HG03280 (cell line): ENCODE data around the gene MPRIP.

ENCODE experiments used
- ATAC-seq: cut with Tn5 transposase; IDR thresholded peaks from one replicate; pipeline ENCODE4 v1.9.1; 2021; ENCODE audit warnings: mild to moderate bottlenecking, moderate library complexity; ENCODE audit not compliant: unreplicated experiment

MPRIP gene

DNA sequence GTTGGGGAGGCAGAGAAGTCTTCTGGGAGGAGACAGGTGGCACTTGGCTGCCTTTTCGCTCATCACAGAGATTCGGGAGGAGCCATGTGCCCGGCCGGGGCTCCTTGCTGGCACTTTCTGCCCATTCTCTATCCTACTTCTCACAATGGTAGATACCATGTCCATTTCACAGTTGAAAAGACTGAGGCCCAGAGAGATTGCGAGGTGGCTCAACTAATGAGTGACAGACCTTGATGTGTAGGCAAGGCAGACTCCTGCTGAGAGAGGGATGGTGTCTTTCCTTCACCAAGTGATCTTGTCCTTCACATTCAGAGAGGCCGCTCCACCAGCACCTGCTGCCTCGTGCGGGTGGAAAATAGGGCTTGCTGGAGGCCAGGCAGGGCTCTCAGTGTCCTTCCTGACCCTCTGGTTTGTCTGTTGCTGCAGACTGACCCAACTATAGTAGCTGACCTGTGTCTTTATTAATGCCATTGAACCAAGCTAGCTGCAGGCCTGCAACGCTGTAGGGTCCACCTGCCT lies 42.1 kb downstream of the MPRIP start:
- ATAC-seq, result no peak

DNA sequence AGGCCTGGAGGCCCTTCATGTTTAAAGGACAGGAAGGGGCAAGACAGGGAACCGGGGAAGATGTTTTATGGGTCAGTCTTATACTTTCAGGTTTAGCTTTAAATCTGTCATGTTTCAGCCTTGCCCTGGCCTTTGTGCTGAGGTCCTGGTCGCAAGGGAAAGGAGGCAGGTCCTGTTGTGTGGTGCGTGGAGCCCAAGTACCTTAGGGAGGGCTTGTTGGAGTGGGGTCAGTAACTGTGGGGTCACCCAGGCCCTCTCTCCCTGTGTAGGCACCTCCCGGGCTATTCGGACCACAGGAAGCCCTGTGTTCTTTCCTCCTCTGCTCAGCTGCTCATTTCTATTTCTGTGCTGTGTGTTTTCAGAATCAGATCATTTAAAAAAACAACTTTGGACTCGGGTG lies 42.7 kb downstream of the MPRIP start:
- ATAC-seq, result no peak

DNA sequence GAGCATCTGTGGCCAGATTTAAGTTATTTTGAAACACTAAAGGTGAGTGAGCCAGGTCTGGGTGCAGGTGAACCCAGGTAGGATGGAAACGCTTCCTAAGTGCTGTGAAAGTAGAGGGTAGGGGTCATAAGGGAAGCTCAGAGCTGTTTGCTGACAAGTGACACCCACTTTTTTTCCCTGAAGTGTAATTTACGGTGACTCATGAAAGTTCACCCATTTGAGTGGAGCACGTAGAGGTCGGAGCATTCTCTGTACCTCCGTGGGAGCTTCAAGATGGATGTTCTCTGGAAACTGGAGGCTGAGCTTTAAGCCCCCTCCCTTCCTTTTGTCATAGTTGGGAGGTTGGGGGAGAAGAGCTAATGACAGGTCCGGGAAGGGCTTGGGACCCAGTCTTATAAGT lies 44.3 kb downstream of the MPRIP start:
- no peak for ATAC-seq

DNA sequence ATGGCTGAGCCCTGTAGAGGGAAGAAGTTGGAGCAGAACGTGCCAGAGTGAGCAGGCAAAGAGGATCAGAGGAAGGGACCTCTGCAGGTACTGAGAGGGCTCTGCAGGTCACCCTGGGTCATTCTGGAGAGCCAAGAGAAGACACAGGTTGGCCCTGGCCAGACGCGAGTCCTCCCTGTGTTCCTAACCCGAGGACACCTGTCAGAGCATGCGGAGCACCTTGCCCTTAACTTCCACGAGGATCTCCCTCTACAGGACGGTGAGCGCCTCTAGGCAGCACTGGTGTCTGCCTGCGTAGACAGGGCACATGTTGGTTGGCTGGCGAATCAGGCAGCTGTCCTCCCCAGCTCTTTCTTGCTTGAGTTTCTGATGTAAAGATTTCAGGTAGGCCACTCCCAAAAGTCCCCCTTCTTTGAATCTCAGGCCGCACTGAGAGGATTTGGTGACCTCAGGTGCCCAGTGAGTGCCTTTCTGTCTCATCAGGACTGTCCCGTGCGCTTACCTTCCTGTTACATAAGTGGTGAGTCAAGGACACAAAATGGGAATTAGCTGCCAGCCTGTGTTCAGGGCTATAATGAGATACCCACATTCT lies 45.3 kb downstream of the MPRIP start:
- ATAC-seq, result no peak

DNA sequence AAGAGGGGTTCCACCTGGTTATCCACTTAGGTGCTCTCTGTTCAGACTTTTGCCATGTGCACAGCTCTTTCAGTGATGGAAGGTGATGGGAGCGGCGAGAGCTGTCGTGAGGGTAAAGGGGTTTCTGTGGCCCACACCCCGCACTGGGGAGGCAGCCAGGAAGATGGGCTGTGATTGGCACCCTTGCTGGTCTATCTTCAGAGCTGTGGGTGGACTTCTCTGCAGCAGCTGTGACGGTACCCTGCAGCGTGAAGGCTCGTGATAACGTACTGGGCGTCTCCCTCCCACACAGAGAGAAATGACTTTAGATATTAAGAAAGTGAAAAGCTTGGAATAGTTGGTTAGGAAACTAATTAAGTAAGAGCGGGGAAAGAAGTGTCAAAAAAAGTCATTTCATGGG lies 45.8 kb downstream of the MPRIP start:
- no peak for ATAC-seq

DNA sequence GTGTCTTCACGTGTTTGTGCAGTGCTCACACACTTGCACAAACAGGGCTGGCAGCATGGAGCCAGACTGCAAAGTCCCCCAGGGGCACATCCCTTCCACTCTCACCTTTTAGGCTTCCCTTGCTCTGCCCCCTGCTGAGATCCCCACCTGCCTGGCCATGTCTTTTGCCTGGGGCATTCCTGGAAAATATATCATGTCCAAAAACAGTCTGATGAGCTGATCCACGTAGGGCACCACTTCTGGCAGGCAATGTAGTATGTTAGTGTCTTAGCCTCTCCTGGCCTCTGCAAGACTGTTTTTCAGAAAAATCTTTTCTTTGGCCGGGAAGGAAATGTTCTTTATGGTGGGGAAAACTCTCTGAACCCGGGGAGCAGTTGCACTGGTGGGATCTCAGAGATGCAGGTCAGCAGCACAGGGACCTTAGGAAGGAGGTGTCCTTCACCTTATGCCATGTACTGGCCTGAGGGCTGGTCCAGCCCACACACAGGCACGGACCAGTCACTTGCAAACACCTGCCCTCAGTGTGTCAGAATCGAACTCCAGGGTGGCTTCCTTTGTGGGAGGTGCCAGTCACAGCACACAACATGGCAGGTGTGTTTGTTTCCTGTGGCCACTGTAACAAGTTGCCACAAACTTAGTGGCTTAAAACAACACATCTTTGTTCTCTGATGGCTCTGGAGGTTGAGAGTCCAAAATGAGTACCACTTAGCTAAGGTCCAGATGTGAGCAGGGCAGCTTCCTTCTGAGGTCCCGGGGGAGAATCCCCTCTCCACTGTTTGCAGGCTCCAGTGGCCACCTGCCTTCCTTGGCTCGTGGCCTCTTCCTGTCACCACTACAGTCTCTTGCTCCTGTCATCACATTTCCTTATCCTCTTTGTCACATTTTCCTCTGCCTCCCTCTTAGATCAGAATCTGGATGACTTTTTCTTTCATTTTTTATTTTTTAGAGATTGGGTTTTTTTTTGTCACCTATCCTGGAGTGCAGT lies 46.6 kb downstream of the MPRIP start:
- no peak for ATAC-seq

DNA sequence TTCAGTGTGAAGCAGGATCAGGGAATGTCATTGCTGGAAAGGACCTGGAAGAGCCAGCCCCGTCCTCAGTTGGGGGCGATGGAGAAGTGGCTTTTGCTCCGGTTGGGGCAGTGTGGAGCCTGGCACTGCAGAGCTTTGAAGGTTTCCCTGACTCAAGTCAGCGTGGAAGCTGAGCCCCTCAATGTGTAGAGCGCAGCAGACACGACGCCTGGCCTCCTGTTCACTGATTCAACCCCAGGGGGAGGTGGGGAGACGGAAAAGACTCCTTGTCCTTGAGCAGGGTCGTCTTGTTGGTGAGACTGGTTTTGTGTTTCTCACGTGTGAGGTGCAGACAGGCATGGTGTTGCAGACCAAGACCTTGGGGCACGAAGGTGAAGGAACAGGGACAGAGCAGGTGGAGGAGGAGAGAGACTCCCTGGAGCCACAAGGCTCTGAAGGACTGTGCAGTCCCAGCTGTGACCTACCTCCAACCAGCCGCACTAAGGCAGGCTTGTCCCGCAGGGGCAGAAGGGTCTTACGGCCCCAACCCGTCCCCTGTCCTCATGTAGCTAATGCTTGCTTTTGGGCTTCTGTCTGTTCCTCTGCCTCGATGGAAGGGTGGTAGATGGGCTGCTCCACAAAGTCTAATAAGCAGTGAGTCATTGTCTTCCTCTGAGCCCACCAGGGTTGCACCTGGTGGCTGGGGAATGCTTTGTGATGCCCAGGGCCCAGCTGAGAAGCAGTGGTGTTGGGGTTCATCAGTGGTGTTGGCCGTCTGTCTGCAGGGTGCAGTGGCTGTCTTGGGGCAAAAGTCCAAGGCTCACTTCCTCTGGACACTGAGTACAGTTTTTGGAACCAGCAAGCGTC lies 47.8 kb downstream of the MPRIP start:
- no peak for ATAC-seq

DNA sequence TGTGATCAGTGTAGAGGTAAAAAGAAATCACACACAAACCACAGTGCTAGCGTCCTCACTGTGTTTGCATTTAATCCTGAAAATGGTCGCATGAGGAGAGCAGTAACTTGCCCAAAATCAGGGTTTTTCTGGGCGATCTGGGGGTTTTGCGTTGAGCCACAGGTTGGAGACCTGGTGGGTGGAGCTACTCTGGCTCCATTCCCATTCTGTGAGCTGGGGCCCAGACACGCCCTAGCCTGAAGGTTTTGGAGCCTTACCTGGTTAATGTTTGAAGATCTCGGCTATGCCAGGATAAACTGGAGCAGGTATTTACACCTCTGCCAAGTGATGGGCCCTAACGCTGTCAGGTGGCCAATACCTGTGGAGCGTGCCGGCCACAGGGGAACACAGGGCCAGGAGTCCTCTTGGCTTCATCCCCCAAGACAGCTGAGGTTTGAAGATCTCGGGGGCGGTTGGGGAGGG lies 48.4 kb downstream of the MPRIP start:
- ATAC-seq, result no peak

DNA sequence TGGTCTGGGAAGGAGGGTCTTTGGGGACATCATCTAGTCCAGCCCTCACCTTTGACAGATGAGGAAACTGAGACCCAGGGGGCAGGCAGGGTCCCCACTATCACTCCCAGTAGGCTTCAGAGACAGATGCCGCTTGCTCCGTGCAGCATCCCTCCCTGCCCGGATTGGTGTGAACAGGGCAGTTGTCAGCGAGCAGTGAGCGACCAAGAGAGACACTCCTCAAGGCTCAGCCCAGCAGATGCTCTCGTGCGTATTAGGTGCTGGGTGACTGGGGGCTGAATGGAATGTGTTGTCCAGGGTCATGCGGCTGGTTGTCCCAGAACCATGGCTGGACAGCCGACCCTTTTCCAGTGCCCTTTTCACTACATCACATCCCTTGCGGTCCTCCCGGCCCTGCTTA lies 49.0 kb downstream of the MPRIP start:
- no peak for ATAC-seq

DNA sequence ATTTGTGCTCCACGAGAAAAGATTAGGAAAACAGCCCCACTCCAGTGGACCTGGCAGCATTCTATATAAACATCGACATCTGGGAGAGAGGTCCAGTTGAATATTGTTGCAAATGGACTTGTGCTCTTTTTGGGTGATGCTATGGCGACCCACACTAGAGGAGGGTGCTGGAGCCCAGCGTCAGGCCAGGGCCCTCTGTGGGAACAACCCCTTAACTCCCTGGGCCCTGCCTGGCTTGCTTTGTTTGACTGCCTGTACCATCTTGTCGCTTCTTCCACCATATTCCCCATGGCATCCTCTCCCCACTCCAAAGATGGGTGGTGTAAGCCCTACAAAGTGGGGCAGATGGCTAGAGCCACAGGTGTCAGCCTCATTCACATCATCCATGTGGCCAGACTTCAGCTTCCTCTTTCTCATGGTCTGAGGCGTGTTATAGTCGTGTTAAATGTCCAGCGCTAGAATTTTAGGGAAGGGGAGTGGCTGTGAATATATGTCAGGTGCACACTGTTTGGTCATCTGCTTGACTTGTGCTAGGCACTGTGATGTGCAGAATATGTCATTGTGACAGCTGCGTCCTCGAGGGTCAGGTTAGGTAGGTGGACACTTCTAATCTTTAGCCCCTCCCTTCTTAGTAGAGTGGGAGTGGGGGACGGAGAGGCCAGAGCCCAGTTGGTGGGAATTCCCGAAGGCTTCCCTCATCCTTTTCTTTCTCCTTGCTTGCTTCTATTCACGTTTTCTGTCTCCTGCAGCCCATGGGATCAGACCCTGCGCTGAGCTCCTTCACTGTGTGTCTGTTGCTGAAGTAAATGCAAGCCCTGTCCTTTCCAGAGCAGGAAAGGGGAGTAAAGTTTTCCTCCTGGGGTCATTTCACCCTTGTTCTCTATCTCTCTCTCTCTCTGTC lies 49.8 kb downstream of the MPRIP start:
- no peak for ATAC-seq

DNA sequence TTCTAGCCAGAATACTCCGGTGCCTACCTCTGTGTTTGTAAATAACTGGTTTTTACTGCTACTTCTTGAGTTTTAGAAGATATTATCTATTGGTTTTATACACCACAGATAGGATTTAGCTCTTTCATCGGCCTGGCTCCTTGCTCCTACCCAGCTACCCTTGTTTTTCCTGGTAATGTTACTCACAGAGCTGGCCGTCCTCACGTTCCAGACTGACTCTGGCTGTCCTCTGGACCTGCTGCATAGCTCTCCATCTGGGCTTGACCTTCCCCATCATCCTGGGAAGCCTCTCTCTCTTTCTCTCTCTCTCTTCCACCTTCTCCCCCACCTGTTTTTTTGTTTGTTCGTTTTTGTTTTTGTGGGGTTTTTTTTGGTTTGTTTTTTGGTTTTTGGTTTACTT lies 51.5 kb downstream of the MPRIP start:
- ATAC-seq, result no peak

DNA sequence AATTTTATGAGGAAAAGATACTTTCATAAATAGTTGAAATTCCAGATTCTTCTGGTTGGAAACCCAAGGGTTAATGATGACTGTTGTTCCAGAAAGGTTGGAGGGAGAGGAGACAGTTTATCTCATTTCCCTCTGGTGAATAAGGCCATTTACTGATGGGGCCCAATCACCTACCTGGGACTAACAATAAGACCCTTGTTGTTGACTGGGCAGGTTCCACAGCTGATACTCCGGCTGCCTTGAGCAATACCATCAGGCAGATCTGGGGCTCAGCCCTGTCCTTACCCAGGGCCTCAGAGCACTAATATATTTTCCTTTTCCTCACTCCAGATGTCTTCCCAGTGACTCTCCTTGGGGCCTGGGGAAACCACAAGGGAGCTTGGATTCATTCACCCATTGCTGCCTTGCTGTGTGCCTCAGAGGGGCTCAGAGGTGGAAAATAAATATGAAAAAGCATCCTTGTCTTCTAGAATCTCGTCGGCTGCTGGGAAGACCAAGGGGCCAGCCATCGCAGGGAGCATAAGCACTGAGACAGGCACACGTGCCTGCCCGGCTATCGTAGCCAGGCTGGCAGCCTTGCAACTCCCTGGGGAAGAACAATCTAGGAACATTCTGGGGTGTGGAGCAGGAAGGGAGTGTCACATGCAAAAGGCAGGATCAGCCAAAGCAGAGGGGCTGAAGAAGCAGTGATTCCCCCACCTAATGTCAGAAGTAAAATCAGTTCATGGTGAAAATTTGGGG lies 54.4 kb downstream of the MPRIP start:
- no peak for ATAC-seq

DNA sequence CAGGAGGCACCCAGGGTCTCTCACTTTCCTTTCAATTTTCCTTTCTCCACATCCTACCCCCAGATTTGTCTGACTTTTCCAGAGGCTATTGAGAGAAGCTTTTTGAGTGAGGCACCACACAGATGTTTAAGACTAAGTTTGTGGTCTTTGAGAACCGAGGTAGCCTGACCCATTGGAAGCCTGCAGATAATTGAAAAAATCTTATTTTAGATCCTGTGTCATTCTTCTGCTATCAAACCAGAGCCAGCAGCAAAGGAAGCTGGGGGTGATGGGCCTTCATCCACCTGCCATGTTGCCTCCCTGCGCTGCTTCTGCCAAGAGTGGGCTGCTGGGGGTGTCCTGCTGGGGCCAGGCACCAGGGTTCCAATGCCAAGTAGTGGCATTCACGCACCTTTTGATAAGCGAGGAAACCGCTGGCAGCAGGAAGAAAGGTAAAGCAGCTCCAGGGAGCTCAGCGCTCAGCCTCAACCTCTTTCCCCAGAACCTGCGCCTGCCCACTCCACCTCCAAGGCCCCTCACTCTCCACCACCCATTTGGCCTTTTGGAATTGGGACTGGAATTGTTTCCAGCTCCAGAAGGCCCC lies 55.6 kb downstream of the MPRIP start:
- ATAC-seq, result no peak

DNA sequence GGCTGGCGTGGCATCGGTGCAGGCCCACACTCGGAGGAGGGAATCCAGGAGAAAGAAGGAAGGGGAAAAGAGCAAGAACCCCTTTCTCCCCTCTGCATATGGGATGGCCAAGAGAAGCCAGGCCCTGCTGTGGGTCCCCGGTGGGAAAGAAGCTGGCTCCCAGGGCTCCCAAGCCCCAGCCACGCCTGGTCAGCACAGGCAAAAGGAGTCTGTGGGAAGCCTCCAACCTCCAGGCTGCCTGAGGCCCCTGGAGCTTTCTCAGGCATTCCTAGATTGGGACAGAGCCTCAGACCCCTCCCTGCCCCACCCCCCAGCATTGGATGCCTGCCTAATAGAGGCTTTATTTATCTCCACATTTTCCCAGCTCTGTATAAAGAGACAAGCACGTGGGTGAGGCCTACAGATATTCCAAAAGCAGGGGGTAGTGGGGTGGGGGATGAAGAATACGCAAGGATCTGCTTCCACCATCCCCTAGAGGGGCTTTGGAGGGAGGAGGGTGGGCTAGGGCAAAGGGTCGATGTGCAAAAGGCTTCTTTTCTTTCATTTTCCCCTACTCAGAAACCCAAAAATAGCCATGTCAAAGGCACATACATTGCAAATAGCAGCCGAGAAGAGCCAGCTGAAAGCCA lies 56.4 kb downstream of the MPRIP start:
- no peak for ATAC-seq

DNA sequence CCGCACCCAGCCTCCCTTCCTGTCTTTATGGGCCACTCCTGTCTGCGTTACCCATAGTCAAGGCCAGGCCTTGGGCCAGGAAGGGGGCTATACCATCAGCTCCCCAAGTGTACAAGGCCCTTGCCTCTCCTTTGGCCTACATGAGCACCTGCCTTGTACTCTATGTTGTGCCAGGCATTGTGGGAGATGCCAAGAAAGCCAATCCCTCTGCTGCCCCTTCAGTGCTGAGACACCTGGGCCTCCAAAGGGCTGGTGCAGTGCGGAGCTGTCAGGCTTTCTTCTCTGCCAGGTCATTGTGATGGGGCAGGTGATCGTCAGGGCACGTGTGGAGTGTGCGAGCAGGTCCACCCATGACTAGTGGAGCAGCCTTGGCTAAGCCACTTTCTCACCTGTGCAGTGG lies 59.9 kb downstream of the MPRIP start:
- ATAC-seq, result no peak

DNA sequence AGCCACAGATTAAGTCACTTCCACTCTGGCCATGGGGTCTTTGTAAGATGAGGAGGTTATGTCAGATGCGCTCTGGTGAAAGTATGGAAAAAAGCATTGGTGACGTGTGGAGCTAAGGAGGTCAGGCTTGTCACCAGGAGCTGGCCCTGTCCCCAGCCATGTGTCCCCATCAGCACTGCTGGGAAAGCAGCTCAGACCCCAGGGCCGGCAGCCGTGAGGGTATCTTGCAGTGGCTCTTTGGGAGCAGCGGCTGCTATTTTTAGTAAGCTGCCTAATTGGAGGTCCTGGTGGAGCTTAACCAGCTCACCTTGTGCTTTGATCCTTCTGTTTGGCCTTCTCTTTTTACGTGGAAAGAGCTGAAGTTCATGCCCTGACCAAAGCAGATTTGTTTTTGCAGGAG lies 60.9 kb downstream of the MPRIP start:
- ATAC-seq, result no peak

- ATAC-seq, result no peak
Observed at GRCh38 chr17:17104036-17104435, 61.8 kb downstream of the MPRIP start.

- ATAC-seq, result no peak
Observed at GRCh38 chr17:17104494-17104893, 62.2 kb downstream of the MPRIP start.

GRCh38 chr17:17105976-17106375 lies 63.7 kb downstream of the MPRIP start:
- ATAC-seq, result no peak
